WERI-Rb-1 (cell line): ENCODE data around the gene ANO4.
"Not testable (repeated sequence)": the region's sequence is repeated elsewhere in the genome, so short reads cannot be mapped to it uniquely, and the experiment has no call there.

ENCODE experiments used
- DNase-seq: peaks from one replicate; pipeline ENCODE4 v3.0.0-alpha.2; 2020
- H3K27ac ChIP-seq: fragments of 250-450 bp; sonication (Bioruptor Pico); 2 replicates; pipeline ENCODE4 v1.5.1; 2020; ENCODE audit warnings: mild to moderate bottlenecking, moderate library complexity
- H3K27me3 ChIP-seq: fragments of 250-450 bp; sonication (Bioruptor Pico); 2 replicates; pipeline ENCODE4 v1.5.1; 2021; ENCODE audit warnings: mild to moderate bottlenecking, low read depth, moderate library complexity; ENCODE audit not compliant: insufficient read depth, severe bottlenecking
- H3K36me3 ChIP-seq: fragments of 250-450 bp; sonication (Bioruptor Pico); 2 replicates; pipeline ENCODE4 v1.5.1; 2020; ENCODE audit warnings: mild to moderate bottlenecking, moderate library complexity
- H3K4me3 ChIP-seq: 2 replicates; pipeline ENCODE4 v1.5.1; 2011; ENCODE audit warnings: low read depth, mild to moderate bottlenecking, control low read depth, low read length
- H3K9me3 ChIP-seq: fragments of 250-450 bp; sonication (Bioruptor Pico); 2 replicates; pipeline ENCODE4 v1.5.1; 2021; ENCODE audit warnings: mild to moderate bottlenecking, moderate library complexity; ENCODE audit not compliant: severe bottlenecking
- TF ChIP-seq, protein P1 (sequence below): IDR thresholded peaks from 2 replicates; pipeline ENCODE4 v1.5.1; 2011; ENCODE audit warnings: low read depth, mild to moderate bottlenecking, control low read depth, inconsistent platforms, low read length

Gene ANO4

DNA sequence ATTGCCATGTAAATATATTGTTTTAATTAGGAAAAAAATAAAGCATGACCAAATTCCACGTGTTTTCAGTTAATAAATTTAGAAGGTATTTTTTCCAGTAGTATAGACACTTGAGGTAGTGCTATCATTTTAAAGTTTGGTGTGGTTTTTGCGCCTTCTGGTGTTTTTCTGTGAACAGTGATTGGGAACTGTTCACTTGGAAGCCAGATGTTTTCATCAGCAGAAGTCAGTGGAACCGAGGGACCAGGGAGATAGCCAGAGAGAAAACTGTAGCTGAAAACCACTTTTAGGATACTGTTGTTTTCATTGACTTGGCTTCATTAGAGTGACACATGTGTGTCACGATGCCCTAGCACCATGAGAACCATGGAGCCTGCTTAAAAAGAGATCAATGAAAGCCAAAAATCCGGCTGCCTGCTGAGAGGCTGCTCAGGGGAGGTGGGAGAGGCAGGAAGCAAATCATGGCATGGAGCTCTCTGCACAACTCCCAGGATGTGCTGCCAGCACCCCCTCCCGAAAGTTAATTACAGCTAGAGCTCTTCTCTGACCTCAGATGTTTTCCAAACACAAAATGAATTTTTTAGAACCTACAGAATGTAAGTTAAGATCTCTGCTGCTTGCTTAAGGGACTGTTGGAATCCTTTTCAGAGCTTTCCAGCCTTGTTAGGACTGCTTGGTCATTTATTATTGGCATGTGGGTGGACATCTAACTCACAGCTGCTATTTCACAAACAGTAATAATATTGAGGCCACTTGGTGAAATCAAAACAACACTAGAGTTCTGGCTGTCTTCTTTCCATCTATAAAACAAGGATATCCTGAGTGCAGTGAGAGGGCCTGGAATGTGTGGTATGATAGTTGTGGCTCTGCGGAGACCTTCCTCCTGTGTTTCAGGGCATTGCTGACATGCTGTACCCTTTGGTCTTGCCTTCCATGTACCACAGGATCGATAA lies 192.3 kb downstream of the ANO4 start:
- H3K27ac ChIP-seq = no peak overlapping the region
- no peaks in the 10 kb centered on the region for H3K9me3 ChIP-seq
- TF ChIP-seq, protein P1, sequence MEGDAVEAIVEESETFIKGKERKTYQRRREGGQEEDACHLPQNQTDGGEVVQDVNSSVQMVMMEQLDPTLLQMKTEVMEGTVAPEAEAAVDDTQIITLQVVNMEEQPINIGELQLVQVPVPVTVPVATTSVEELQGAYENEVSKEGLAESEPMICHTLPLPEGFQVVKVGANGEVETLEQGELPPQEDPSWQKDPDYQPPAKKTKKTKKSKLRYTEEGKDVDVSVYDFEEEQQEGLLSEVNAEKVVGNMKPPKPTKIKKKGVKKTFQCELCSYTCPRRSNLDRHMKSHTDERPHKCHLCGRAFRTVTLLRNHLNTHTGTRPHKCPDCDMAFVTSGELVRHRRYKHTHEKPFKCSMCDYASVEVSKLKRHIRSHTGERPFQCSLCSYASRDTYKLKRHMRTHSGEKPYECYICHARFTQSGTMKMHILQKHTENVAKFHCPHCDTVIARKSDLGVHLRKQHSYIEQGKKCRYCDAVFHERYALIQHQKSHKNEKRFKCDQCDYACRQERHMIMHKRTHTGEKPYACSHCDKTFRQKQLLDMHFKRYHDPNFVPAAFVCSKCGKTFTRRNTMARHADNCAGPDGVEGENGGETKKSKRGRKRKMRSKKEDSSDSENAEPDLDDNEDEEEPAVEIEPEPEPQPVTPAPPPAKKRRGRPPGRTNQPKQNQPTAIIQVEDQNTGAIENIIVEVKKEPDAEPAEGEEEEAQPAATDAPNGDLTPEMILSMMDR = no peak
- no peaks in the 10 kb centered on the region for H3K27me3 ChIP-seq
- no peaks in the 10 kb centered on the region for H3K36me3 ChIP-seq
- DNase-seq = no peak
- H3K4me3 ChIP-seq = no peak overlapping the region

DNA sequence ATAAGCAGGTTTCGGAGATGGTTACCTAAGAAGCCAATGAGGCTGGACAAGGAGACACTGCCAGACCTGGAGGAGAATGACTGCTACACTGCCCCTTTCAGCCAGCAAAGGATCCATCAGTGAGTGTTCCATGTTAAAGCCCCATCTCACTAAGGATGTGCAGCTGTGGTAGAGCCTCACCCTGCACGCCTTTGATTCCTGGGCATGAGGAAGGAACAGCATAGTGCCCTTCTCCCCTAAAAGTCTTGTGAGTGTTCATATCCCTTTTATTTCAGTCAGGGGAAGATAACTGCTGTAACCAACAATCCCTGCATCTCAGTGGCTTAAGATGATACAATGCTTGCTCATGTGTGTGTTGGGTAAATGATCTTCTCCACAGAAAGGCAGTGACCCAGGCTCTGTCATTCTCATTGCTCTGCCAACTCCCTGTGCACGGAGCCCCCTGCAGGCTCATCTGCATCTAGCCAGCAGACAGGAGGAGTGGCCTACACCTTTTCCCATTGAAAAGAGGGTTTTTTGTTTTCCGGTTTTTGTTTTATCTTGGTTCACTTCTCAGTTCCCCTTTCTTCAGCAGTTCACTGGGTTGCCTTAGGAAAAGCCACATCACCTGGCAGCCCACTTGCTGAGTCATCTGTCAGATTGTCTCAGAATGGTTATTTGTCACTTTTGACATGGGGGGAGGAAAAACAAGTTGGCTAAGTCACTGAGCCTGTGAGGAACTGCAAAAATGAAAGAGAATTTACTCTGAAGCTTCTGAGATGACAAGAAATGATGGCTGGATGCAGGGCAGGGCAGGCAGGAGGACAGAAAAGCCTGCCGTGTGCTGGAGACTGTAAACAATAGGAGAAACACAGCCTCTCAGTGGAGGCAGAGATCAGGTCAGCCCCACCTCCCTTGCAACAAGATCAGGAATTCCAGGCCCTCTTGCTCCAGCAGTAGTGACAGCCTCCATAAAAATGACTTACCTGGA lies 193.3 kb downstream of the ANO4 start:
- Histone ChIP-seq H3K36me3 (no peaks in the 10 kb centered on the region), H3K4me3 (no peak overlapping the region), H3K27me3 (no peaks in the 10 kb centered on the region), H3K27ac (no peak overlapping the region), H3K9me3 (no peaks in the 10 kb centered on the region)
- TF ChIP-seq, protein P1 = peak; percentile 75
- peak; percentile 53 for DNase-seq

DNA sequence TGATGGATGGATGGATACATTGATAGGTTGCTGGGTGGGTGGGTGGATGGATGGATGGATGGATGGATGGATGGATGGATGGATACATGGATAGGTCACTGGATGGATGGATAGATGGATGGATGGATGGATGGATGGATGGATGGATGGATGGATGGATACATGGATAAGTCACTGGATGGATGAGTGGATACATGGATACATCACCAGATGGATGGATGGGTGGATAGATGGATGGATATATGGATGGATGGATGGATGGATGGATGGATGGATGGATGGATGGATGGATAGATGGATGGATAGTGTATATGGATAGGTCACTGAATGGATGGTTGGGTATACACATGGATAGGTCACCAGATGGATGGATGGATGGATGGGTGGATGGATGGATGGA lies 194.9 kb downstream of the ANO4 start:
- H3K4me3 ChIP-seq, H3K27me3 ChIP-seq, H3K36me3 ChIP-seq, H3K9me3 ChIP-seq, DNase-seq, H3K27ac ChIP-seq: not testable (repeated sequence)

GRCh38 chr12:100991102-100991501 lies 196.5 kb downstream of the ANO4 start:
- TF ChIP-seq, protein P1 = no peak
- Histone ChIP-seq H3K4me3 (no peak overlapping the region), H3K9me3 (no peaks in the 10 kb centered on the region), H3K36me3 (no peaks in the 10 kb centered on the region), H3K27me3 (no peaks in the 10 kb centered on the region), H3K27ac (no peak overlapping the region)
- DNase-seq = no peak

- no peak overlapping the region for H3K27ac ChIP-seq
- DNase-seq = no peak
- no peak overlapping the region for H3K4me3 ChIP-seq
- no peaks in the 10 kb centered on the region for H3K9me3 ChIP-seq
- no peaks in the 10 kb centered on the region for H3K36me3 ChIP-seq
- TF ChIP-seq, protein P1 = no peak
- H3K27me3 ChIP-seq = no peaks in the 10 kb centered on the region
Observed at GRCh38 chr12:100992194-100992593, 197.6 kb downstream of the ANO4 start.
